Measurements from ENCODE around the gene NOP14. TPM values are rescaled to one million over a fixed set of nuclear protein-coding genes. Genes with fewer than 3 reads are reported as not detected.

NOP14 gene
- polyA plus RNA-seq, 1 of the 3 experiments (the other 2 are of a cell fraction), result 9.8 TPM

- TF ChIP-seq FOXM1 (IDR thresholded peaks at IDR 0.05; ENCODE audit: low read depth), result no peak
Measured at GRCh38 chr4:2953496-2953895, 9.7 kb downstream of the NOP14 start (continued).

DNA sequence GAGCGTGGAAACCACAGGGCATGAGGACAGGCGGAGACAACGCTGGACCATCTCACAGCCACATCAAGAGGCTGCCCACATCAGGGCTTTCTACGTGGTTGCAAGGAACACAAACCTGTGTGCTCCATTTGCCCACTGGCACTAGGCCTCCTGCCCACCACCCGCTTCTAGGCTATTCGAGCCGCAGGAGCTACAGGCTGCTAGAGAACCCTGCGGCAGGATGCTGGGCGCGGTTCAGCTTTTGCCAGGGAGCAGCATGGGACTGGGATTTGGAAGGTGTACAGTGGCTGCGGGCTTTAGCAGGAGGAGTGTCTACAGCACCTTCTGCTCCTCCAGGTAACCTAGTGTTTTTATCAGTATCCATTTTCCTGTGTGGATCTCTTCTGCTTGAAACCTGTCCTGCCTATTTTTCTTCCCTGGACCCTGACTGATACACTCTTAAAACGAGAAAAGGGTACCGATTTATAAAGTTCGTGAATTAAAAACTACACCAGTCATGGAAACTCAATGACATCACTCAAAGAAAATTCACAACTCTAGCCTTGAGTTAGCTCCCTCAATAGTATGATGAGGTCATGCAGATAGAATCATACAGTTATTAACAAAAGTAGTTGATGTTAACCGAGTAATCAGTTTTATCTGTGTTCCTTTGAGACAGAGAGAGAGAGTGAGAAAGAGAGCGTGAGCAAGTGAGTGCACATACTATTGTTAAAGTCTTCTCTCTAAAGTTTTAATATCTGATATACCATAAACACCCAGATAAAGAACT is 12.8 kb downstream of the NOP14 start:
- Histone ChIP-seq H3K79me2 (ENCODE audit: insufficient read depth) (0 out of 2 replicates have a peak, but pooled peaks cover 3% of the 10 kb centered on the region), H3K9ac (no peak overlapping the region), H4K20me1 (ENCODE audit: insufficient read depth) (peaks cover 1% of the 10 kb centered on the region; the same call in 1 of the 2 replicates), H3K27me3 (ENCODE audit: insufficient read depth) (no peaks in the 10 kb centered on the region), H2AFZ (ENCODE audit: low read depth) (no peak overlapping the region), H3K9me3 (no peaks in the 10 kb centered on the region), H3K27ac (ENCODE audit: low read depth in 2 of 2, low read length in 1 of 2) (no peak overlapping the region; a peak in 1 of 4 replicates), H3K4me1 (ENCODE audit: control insufficient read depth in 1 of 2, insufficient read depth in 2 of 2, low read depth in 1 of 2, low read length in 1 of 2) (no peaks in the 10 kb centered on the region), H3K9me2 (no peaks in the 10 kb centered on the region), H3K36me3 (replicated peaks in 1 of 2; ENCODE audit: control insufficient read depth in 1 of 2, insufficient read depth in 2 of 2, low read length in 1 of 2) (peaks cover 38 to 74% of the 10 kb centered on the region in 2 experiments), H3F3A (replicated peaks; ENCODE audit: insufficient read depth) (peaks cover 13% of the 10 kb centered on the region), H3K4me3 (ENCODE audit: low read depth in 2 of 2, low read length in 1 of 2) (no peak overlapping the region), H3K4me2 (no peak overlapping the region)
- TF ChIP-seq SIN3A (IDR thresholded peaks at IDR 0.05; ENCODE audit: borderline replicate concordance, low read depth, low read length) (no peak), NRF1 (IDR thresholded peaks at IDR 0.05; ENCODE audit: low read depth, low read length) (no peak), GATA2 (CRISPR knock-in tag; IDR thresholded peaks at IDR 0.05) (no peak), EZH2phosphoT487 (IDR thresholded peaks at IDR 0.05; ENCODE audit: borderline replicate concordance, low read depth) (no peak), ELF1 (IDR thresholded peaks at IDR 0.05) (no peak), FOSL2 (IDR thresholded peaks at IDR 0.05; ENCODE audit: borderline replicate concordance, low read depth) (no peak)
- 95% methylated on average over 15 of the region's 16 CpGs for WGBS (ENCODE audit: low lambda C conversion rate)
- POLR2A ChIA-PET, result no interaction called here
- CTCF ChIA-PET, result interaction anchor here (1.4 kb wide), 1 partner anchor 86 kb away, joined by 5 read pairs; no protein-coding TSS in a partner anchor
- DNase-seq, result no peak

DNA sequence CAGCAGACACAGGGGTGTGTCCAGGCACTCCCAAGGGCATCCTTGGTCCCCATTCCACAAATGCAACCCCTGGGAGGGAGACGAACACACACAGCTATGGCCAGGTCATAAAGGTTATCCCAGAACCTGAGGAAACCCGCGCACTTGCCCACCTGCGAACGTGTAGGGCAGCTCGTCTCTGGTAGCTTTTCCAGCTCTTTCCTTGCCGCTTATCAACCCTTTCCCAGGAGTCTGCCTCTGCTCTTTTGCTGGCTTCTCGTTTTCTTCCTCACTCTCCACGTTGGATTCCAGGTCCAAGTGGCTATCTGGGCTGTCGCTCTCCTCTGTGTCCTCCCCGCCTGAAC is 13.5 kb downstream of the NOP14 start:
- ChIA-PET POLR2A (no interaction called here), CTCF (interaction anchor here (1.2 to 1.8 kb wide), 4 partner anchors 12 to 615 kb away, joined by 3 to 7 read pairs (median 5); partner anchors contain the start of genes GRK4 and NOP14)
- Histone ChIP-seq H2AFZ (ENCODE audit: low read depth) (no peak overlapping the region), H3K9me2 (no peaks in the 10 kb centered on the region), H3K36me3 (replicated peaks in 1 of 2; ENCODE audit: control insufficient read depth in 1 of 2, insufficient read depth in 2 of 2, low read length in 1 of 2) (peaks cover 42 to 80% of the 10 kb centered on the region in 2 experiments), H3K4me2 (no peak overlapping the region), H3K4me3 (ENCODE audit: low read depth in 2 of 2, low read length in 1 of 2) (no peak overlapping the region), H4K20me1 (ENCODE audit: insufficient read depth) (no peaks in the 10 kb centered on the region), H3K9me3 (no peaks in the 10 kb centered on the region), H3K27ac (ENCODE audit: low read depth in 2 of 2, low read length in 1 of 2) (no peak overlapping the region), H3F3A (replicated peaks; ENCODE audit: insufficient read depth) (peaks cover 11% of the 10 kb centered on the region), H3K9ac (no peak overlapping the region), H3K27me3 (ENCODE audit: insufficient read depth) (no peaks in the 10 kb centered on the region), H3K79me2 (ENCODE audit: insufficient read depth) (0 out of 2 replicates have a peak, but pooled peaks cover 3% of the 10 kb centered on the region), H3K4me1 (ENCODE audit: control insufficient read depth in 1 of 2, insufficient read depth in 2 of 2, low read depth in 1 of 2, low read length in 1 of 2) (no peaks in the 10 kb centered on the region)
- no peak for TF ChIP-seq SIN3A (IDR thresholded peaks at IDR 0.05; ENCODE audit: borderline replicate concordance, low read depth, low read length)
- WGBS (ENCODE audit: low lambda C conversion rate), result 91% methylated on average over 10 of the region's 11 CpGs
- no peak for DNase-seq

All from SK-N-SH (cell line).